GM21515 (cell line): ENCODE results near the gene ANKFN1.

Experiments
- ATAC-seq: cut with Tn5 transposase; IDR thresholded peaks from one replicate; pipeline ENCODE4 v1.9.1; 2021; ENCODE audit not compliant: unreplicated experiment

ANKFN1 gene

GRCh38 chr17:56152874-56153602 is at the start of gene ANKFN1:
TSS of gene ANKFN1 (plus strand) at chr17:56153475. CDS start at chr17:56212668, 59,193 bp downstream.
- no peak for ATAC-seq

GRCh38 chr17:56108811-56109284 is 44.4 kb upstream of the ANKFN1 start:
- ATAC-seq, result no peak

- no peak for ATAC-seq
Observed at GRCh38 chr17:56109836-56110235, 43.4 kb upstream of the ANKFN1 start.

GRCh38 chr17:56110463-56111135 is 42.7 kb upstream of the ANKFN1 start:
- no peak for ATAC-seq

- ATAC-seq, result no peak
Observed at GRCh38 chr17:56111706-56112485, 41.4 kb upstream of the ANKFN1 start.

- no peak for ATAC-seq
Observed at GRCh38 chr17:56113486-56113885, 39.8 kb upstream of the ANKFN1 start.

GRCh38 chr17:56114469-56114868 is 38.8 kb upstream of the ANKFN1 start:
- ATAC-seq, result no peak

GRCh38 chr17:56119191-56119590 is 34.1 kb upstream of the ANKFN1 start:
- ATAC-seq, result no peak

GRCh38 chr17:56119936-56120335 is 33.3 kb upstream of the ANKFN1 start:
- no peak for ATAC-seq

GRCh38 chr17:56121191-56122051 is 31.9 kb upstream of the ANKFN1 start:
- ATAC-seq, result no peak

- no peak for ATAC-seq
Observed at GRCh38 chr17:56125830-56126819, 27.1 kb upstream of the ANKFN1 start.

GRCh38 chr17:56130026-56130425 is 23.2 kb upstream of the ANKFN1 start:
- no peak for ATAC-seq

- no peak for ATAC-seq
Observed at GRCh38 chr17:56130631-56131030, 22.6 kb upstream of the ANKFN1 start.

GRCh38 chr17:56131431-56131830 is 21.8 kb upstream of the ANKFN1 start:
- no peak for ATAC-seq

GRCh38 chr17:56136301-56136700 is 17.0 kb upstream of the ANKFN1 start:
- no peak for ATAC-seq

GRCh38 chr17:56141046-56141839 is 12.0 kb upstream of the ANKFN1 start:
- no peak for ATAC-seq

GRCh38 chr17:56142325-56142724 is 10.9 kb upstream of the ANKFN1 start:
- ATAC-seq, result no peak

GRCh38 chr17:56142781-56143180 is 10.5 kb upstream of the ANKFN1 start:
- no peak for ATAC-seq

- ATAC-seq, result no peak
Observed at GRCh38 chr17:56144223-56144622, 9.1 kb upstream of the ANKFN1 start.
